ENCODE measurements around the gene SCFD2.
"Not testable (repeated sequence)": the region's sequence is repeated elsewhere in the genome, so short reads cannot be mapped to it uniquely, and the experiment has no call there.

Gene SCFD2

GRCh38 chr4:53139256-53139655, 226.6 kb downstream of the SCFD2 start:
- DNase-seq (ENCODE audit: low spot score), result not testable (repeated sequence)

- no peak for DNase-seq (ENCODE audit: low spot score)
Observed at GRCh38 chr4:53137468-53137867, 228.4 kb downstream of the SCFD2 start.

- no peak for DNase-seq (ENCODE audit: low spot score)
Observed at GRCh38 chr4:53136954-53137353, 228.9 kb downstream of the SCFD2 start.

GRCh38 chr4:53132132-53132891, 233.5 kb downstream of the SCFD2 start:
- peak; percentile 56 for DNase-seq (ENCODE audit: low spot score)

GRCh38 chr4:53131562-53131925, 234.3 kb downstream of the SCFD2 start:
- DNase-seq (ENCODE audit: low spot score), result no peak

- no peak for DNase-seq (ENCODE audit: low spot score)
Observed at GRCh38 chr4:53130896-53131561, 234.8 kb downstream of the SCFD2 start.

GRCh38 chr4:53128706-53129357, 237.0 kb downstream of the SCFD2 start:
- no peak for DNase-seq (ENCODE audit: low spot score)

- no peak for DNase-seq (ENCODE audit: low spot score)
Observed at GRCh38 chr4:53128231-53128630, 237.6 kb downstream of the SCFD2 start.

GRCh38 chr4:53127365-53127764, 238.5 kb downstream of the SCFD2 start:
- DNase-seq (ENCODE audit: low spot score), result no peak

GRCh38 chr4:53126099-53126498, 239.8 kb downstream of the SCFD2 start:
- no peak for DNase-seq (ENCODE audit: low spot score)

GRCh38 chr4:53123819-53124218, 242.0 kb downstream of the SCFD2 start:
- DNase-seq (ENCODE audit: low spot score), result no peak

GRCh38 chr4:53123171-53123570, 242.7 kb downstream of the SCFD2 start:
- DNase-seq (ENCODE audit: low spot score), result no peak

- DNase-seq (ENCODE audit: low spot score), result peak; percentile 16
Observed at GRCh38 chr4:53122280-53123116, 243.4 kb downstream of the SCFD2 start.

GRCh38 chr4:53121264-53121865, 244.5 kb downstream of the SCFD2 start:
- DNase-seq (ENCODE audit: low spot score), result no peak

- no peak for DNase-seq (ENCODE audit: low spot score)
Observed at GRCh38 chr4:53120778-53121177, 245.1 kb downstream of the SCFD2 start.

- DNase-seq (ENCODE audit: low spot score), result no peak
Observed at GRCh38 chr4:53119680-53120079, 246.2 kb downstream of the SCFD2 start.

- no peak for DNase-seq (ENCODE audit: low spot score)
Observed at GRCh38 chr4:53118676-53119075, 247.2 kb downstream of the SCFD2 start.

- DNase-seq (ENCODE audit: low spot score), result no peak
Observed at GRCh38 chr4:53116954-53117353, 248.9 kb downstream of the SCFD2 start.

GRCh38 chr4:53113431-53114225, 252.2 kb downstream of the SCFD2 start:
- no peak for DNase-seq (ENCODE audit: low spot score)

GRCh38 chr4:53105313-53105712, 260.5 kb downstream of the SCFD2 start:
- no peak for DNase-seq (ENCODE audit: low spot score)

GRCh38 chr4:53103481-53103880, 262.4 kb downstream of the SCFD2 start:
- no peak for DNase-seq (ENCODE audit: low spot score)

All from putamen (tissue), 1 donor.